ENCODE results near the gene YPEL1.
"Not testable (repeated sequence)": the region's sequence is repeated elsewhere in the genome, so short reads cannot be mapped to it uniquely, and the experiment has no call there.

YPEL1 gene

DNA sequence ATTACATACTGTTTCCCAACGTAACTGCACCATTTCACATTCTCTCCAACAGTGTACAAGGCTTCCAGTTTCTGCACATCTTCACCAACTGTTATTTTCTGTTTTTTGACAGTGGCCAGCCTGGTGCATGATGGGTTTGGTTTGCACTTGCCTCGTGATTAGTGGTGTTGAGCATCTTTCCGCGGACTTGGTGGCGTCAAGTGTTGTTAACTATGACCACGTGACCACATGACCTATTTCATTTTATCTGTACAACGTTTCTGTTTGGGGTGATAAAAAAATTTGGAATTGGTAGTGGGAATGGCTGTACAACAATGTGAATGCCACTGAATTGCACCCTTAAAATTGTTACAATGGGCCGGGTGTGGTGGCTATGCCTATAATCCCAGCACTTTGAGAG, 2.5 kb upstream of the YPEL1 start:
- Mint-ChIP-seq H3K4me1 (peaks cover 18 to 31% of the 10 kb centered on the region in 2 donors), H3K4me3 (no peak overlapping the region), H3K9me3 (no peaks in the 10 kb centered on the region), H3K27ac (no peak overlapping the region), H3K27me3 (no peaks in the 10 kb centered on the region), H3K36me3 (peaks cover 0 to 7% of the 10 kb centered on the region in 2 donors)
- DNase-seq: no peak
- ATAC-seq (replicated peaks): no peak

DNA sequence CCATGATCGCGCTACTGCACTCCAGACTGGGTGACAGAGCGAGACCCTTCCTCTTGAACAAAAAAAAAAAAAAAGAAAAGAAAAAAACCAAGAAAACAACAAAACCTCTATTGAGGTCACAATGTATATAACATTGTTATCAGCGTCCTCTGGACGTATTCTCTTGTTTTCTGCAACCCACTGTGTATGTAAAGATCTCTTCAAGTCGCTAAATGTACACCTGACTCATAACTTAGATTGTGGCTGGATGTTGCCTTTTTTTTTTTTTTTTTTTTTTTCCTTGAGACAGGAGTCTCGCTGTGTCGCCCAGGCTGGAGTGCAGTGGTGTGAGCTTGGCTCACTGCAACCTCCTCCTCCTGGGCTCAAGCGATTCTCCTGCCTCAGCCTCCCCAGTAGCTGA, 1.4 kb upstream of the YPEL1 start:
- H3K27me3 Mint-ChIP-seq: no peaks in the 10 kb centered on the region
- no peaks in the 10 kb centered on the region for H3K9me3 Mint-ChIP-seq
- no peak overlapping the region for H3K27ac Mint-ChIP-seq
- no peak for ATAC-seq (replicated peaks)
- no peak overlapping the region for H3K4me3 Mint-ChIP-seq
- DNase-seq: no peak
- H3K4me1 Mint-ChIP-seq: peaks cover 20 to 36% of the 10 kb centered on the region in 2 donors
- peaks cover 0 to 6% of the 10 kb centered on the region in 2 donors for H3K36me3 Mint-ChIP-seq

DNA sequence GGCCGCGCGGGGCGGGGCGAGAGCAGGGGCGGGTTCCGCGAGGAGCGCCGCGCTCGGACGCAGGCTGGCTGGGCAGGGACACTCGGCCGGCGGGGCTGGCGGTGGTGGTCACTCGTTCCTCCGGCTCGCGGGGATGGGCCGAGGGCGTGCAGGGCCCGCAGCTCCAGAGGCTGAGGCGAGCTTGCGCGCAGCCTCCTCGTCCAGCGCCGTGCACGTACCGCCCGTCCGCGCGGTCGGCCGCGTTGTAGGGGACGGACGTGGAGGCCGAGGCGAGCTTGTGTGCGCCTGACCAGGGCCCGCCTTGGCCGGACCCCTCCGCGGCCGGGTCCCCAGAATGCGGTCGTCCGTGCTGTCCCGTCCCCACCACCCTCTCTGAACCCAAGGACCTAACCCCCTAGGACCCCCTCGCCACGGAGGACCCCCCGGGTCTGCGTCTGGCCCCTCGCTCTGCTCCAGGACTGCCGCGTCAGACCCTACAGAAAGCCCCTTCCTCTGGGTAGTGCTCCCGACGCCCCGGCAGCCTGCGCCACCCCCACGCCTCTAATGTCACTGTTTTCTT, 569 bp upstream of the YPEL1 start:
- ATAC-seq (replicated peaks): peak; percentile 18 to 21

DNA sequence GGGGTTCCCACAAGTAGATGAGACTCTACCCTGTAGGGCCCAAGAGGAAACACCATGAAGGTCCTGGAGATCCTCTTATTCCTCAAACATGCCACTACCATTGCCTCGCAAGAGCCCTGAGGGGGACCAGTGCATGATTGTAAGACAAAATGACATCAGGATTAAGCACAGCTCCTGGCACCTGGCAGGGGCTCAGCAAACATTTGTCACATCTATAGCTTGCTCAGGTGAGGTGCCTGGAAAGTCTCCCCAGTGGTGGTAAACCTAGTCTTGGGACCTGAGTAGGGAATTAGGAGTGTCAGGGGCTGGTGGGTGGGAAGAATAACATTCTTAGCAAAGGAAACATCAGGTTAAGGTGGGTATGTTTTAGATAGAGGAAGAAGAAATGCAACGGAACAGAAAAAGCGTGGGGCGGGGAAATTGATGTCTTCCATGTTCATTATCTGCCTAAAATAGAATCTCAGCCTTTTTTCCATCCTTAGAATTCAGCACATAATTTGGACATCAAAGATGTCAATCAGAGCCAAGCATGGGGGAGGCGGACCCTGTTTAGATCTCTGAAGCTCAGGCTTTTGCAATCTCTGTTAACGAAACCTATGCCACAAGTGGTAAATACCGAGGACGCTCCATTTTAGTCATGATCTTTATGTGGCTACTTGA, 924 bp downstream of the YPEL1 start:
- Mint-ChIP-seq H3K4me3 (peak overlapping the region; percentile 90 to 92), H3K4me1 (peaks cover 32 to 53% of the 10 kb centered on the region in 2 donors), H3K27ac (peak overlapping the region; percentile 94), H3K36me3 (no peaks in the 10 kb centered on the region), H3K9me3 (no peaks in the 10 kb centered on the region), H3K27me3 (no peaks in the 10 kb centered on the region)
- no peak for DNase-seq
- no peak for ATAC-seq (replicated peaks)

More for the DNA sequence above, 569 bp upstream of the YPEL1 start:
- Mint-ChIP-seq H3K9me3 (no peaks in the 10 kb centered on the region), H3K27ac (no peak overlapping the region), H3K36me3 (peaks cover 0 to under 1% of the 10 kb centered on the region in 2 donors), H3K4me1 (peaks cover 25 to 43% of the 10 kb centered on the region in 2 donors), H3K4me3 (peak overlapping the region; percentile 69 to 92), H3K27me3 (no peaks in the 10 kb centered on the region)
- no peak for DNase-seq

DNA sequence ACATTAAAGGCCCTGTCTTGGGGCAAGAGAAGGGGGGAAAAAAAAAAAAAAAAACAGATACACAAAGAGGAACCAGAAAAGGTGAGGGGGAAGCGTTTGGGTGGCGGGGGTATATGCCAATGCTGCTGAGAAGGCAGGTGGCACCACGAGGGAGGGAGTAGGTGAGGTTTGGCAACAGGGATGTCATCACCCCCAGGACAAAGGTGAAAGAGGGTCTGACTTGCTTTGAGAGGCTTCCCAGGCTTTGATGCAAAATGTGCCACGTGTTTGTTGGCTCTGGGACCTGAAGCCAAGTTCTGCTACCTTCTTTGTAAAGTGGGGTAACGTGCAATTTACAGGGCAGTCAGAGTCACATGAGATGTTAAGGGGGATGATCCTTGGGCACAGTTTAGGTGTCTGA, 4.1 kb downstream of the YPEL1 start:
- peak overlapping the region; percentile 81 for H3K27ac Mint-ChIP-seq
- H3K36me3 Mint-ChIP-seq: peaks cover 0 to 1% of the 10 kb centered on the region in 2 donors
- DNase-seq (no peak), ATAC-seq (replicated peaks) (no peak)
- no peaks in the 10 kb centered on the region for H3K27me3 Mint-ChIP-seq
- no peaks in the 10 kb centered on the region for H3K9me3 Mint-ChIP-seq
- no peak overlapping the region for H3K4me3 Mint-ChIP-seq
- H3K4me1 Mint-ChIP-seq: peaks cover 30 to 47% of the 10 kb centered on the region in 2 donors

DNA sequence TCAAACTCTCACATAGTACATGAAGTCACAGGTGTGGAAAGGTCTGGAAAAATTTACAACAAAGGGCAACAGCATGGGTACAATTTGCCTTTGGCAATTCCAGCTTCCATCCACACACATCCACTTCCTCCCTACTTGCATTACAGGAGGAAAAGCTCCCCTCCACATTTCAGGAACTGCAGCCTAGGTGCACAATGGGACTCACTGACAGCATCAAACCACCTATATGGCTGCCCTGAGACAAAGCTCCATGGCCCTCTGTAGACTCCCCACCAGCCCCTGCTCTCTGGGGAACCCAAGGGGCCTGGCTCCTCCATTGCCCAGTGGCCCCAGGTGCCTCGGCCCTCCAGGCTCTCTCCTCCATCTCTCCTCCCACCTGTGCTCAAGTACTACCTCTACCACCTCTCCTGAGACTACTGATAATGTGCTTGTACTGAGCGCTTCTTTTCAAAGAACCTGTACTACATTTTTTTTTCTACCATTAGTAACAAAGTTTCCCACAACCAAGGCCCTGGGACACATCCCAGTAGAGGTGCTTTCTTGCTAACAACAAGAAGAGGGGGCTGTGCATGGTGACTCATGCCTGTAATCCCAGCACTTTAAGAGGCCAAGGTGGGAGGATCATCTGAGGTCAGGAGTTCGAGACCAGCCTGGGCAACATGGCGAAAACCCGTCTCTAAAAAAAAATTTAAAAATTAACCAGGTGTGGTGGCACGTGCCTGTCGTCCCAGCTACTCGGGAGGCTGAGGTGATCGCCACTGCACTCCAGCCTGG, 4.9 kb downstream of the YPEL1 start:
- Mint-ChIP-seq H3K27ac (peak overlapping the region; percentile 81), H3K36me3 (peaks cover 0 to 1% of the 10 kb centered on the region in 2 donors), H3K9me3 (no peaks in the 10 kb centered on the region), H3K4me3 (no peak overlapping the region), H3K4me1 (peaks cover 33 to 49% of the 10 kb centered on the region in 2 donors), H3K27me3 (no peaks in the 10 kb centered on the region)
- ATAC-seq (replicated peaks) (no peak), DNase-seq (no peak)

DNA sequence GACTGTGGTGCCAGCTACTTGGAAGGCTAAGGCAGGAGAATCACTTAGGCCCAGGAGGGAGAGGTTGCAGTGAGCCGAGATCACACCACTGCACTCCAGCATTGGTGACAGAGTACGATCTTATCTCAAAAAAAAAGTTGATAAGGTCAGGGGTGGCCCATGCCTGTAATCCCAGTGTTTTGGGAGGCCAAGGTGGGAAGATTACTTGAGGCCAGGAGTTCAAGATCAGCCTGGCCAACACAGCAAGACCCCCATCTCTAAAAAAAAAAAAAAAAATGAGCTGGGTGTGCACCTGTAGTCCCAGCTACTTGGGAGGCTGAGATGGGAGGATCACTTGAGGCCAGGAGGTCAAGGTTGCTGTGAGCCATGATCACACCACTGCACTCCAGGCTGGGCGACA, 6.4 kb downstream of the YPEL1 start:
- H3K4me3 Mint-ChIP-seq: not testable (repeated sequence)

GRCh38 chr22:21728270-21728669, 7.3 kb downstream of the YPEL1 start:
- Mint-ChIP-seq H3K4me3 (no peak overlapping the region), H3K27ac (no peak overlapping the region), H3K27me3 (no peaks in the 10 kb centered on the region), H3K9me3 (no peaks in the 10 kb centered on the region), H3K4me1 (peaks cover 21 to 43% of the 10 kb centered on the region in 2 donors), H3K36me3 (peaks cover 0 to 1% of the 10 kb centered on the region in 2 donors)
- DNase-seq (no peak), ATAC-seq (replicated peaks) (no peak)

More for the DNA sequence above, 6.4 kb downstream of the YPEL1 start:
- H3K27me3 Mint-ChIP-seq; DNase-seq; H3K36me3 Mint-ChIP-seq; ATAC-seq (replicated peaks); H3K9me3 Mint-ChIP-seq; H3K27ac Mint-ChIP-seq: not testable (repeated sequence)
- H3K4me1 Mint-ChIP-seq: peaks cover 24 to 45% of the 10 kb centered on the region in 2 donors

- DNase-seq (no peak), ATAC-seq (replicated peaks) (no peak)
- H3K4me3 Mint-ChIP-seq: no peak overlapping the region
- H3K27me3 Mint-ChIP-seq: no peaks in the 10 kb centered on the region
- H3K9me3 Mint-ChIP-seq: no peaks in the 10 kb centered on the region
- H3K36me3 Mint-ChIP-seq: peaks cover 0 to 1% of the 10 kb centered on the region in 2 donors
- H3K4me1 Mint-ChIP-seq: peaks cover 21 to 43% of the 10 kb centered on the region in 2 donors
- no peak overlapping the region for H3K27ac Mint-ChIP-seq
These were observed 7.8 kb downstream of the YPEL1 start for GRCh38 chr22:21727768-21728167.

DNA sequence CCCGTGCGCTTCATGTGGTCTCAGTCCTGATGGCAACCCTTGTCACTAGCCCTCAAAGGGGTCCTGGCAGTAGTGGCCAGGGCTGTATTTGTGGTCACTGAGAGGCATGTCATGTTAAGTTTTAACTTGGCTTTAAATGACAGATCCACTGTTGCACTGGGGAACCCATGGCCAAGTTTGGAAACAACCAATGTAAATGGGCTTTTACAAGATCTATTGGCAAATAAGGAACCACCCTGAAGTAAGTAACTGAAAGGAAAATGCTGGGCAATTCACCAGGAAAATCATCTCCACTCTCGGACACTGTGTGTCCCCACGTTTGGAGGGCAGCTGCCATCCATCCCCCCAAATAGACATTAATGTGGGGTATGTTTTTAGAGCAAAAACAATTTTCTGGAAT, 8.4 kb downstream of the YPEL1 start:
- Mint-ChIP-seq H3K9me3 (no peaks in the 10 kb centered on the region), H3K27ac (no peak overlapping the region), H3K4me1 (peaks cover 21 to 41% of the 10 kb centered on the region in 2 donors), H3K27me3 (no peaks in the 10 kb centered on the region), H3K4me3 (no peak overlapping the region), H3K36me3 (peaks cover 0 to 1% of the 10 kb centered on the region in 2 donors)
- no peak for ATAC-seq (replicated peaks)
- DNase-seq: no peak

DNA sequence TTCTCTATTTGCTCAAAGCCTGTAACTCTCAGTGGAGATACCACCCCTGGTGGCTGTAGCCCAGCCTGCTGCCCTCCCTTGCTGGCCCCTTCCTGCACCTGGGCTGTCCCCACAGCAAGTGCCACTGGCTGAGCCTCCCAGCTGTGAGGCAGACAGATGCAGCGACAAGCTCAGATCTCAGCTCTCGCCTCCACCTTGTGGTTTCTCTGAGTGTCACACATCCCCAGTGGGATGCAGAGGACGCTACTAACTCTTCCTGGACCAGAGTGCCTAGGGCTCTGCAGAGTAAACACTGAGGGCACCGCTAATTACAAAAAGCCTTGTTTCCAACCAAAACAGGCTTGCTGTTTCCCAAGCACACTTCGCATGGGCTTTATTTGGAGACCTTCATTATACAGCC, 8.9 kb downstream of the YPEL1 start:
- H3K27me3 Mint-ChIP-seq: no peaks in the 10 kb centered on the region
- no peaks in the 10 kb centered on the region for H3K9me3 Mint-ChIP-seq
- no peak overlapping the region for H3K4me3 Mint-ChIP-seq
- peak; percentile 33 for DNase-seq
- ATAC-seq (replicated peaks): peak; percentile 96 to 99
- H3K27ac Mint-ChIP-seq: no peak overlapping the region
- peaks cover 19 to 38% of the 10 kb centered on the region in 2 donors for H3K4me1 Mint-ChIP-seq
- H3K36me3 Mint-ChIP-seq: peaks cover 0 to 1% of the 10 kb centered on the region in 2 donors

DNA sequence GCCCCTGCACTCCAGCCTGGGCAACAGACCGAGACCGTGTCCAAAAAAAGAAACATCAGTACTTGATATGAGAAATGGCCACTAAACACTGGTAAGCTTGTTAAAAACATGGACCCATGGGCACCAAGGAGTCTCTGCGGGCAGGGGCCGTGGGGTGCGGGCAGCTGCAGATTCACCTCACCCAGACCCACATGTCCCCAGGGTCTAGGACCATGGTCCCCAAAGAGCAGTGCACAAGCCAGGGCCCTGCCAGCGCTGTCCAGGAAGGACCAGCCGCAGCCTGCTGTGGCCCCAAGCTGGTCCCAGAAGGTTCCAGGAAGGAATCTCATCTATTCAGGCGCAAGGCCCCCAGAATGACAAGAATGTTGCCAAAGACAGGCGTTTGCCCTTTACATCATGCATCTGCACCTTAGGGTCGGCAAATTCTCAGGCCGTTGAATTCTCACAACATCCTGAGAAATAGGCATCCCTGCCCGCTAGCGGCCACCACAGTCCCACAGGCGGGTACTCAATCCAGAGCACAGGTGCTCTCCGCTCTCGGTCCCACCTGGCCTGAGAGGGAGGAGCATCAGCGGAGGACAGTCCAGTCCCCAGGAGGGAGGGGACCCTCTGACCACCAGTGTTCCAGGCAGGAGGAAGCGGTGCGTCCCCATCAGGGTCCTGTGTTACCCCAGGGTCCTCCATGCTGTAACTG, 9.5 kb downstream of the YPEL1 start:
- Mint-ChIP-seq H3K27ac (no peak overlapping the region), H3K4me3 (no peak overlapping the region), H3K36me3 (peaks cover 0 to 1% of the 10 kb centered on the region in 2 donors), H3K9me3 (no peaks in the 10 kb centered on the region), H3K4me1 (peaks cover 14 to 36% of the 10 kb centered on the region in 2 donors), H3K27me3 (no peaks in the 10 kb centered on the region)
- ATAC-seq (replicated peaks): no peak
- DNase-seq: no peak

- H3K36me3 Mint-ChIP-seq; H3K27ac Mint-ChIP-seq; H3K27me3 Mint-ChIP-seq; H3K4me3 Mint-ChIP-seq; ATAC-seq (replicated peaks); DNase-seq; H3K9me3 Mint-ChIP-seq: not testable (repeated sequence)
- H3K4me1 Mint-ChIP-seq: peaks cover 7 to 30% of the 10 kb centered on the region in 2 donors
These were observed 11.1 kb downstream of the YPEL1 start for GRCh38 chr22:21724496-21724895.

DNA sequence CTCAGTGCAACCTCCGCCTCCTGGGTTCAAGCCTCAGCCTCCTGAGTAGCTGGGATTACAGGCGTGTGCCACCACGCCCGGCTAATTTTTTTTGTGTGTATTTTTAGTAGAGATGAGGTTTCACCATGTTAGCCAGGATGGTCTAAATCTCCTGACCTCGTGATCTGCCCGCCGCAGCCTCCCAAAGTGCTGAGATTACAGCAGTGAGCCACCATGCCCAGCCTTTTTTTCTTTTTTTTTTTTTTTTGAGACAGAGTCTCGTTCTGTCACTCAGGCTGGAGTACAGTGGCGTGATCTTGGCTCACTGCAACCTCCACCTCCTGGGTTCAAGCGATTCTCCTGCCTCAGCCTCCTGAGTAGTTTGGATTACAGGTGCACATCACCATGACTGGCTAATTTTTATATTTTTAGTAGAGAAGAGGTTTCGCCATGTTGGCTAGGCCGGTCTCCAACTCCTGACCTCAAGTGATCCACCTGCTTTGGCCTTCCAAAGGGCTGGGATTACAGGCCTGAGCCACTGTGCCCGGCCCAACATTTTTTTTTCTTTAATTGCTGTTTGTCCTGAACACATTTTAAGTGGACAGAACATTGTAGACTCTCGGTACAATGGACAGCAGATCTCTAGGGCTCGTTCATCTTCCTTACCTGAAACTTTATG, 14.3 kb downstream of the YPEL1 start:
- H3K36me3 Mint-ChIP-seq; H3K9me3 Mint-ChIP-seq; H3K27me3 Mint-ChIP-seq; ATAC-seq (replicated peaks); H3K27ac Mint-ChIP-seq; DNase-seq; H3K4me3 Mint-ChIP-seq: not testable (repeated sequence)
- H3K4me1 Mint-ChIP-seq: peaks cover 10 to 40% of the 10 kb centered on the region in 2 donors
